Measurements from ENCODE around the gene RGPD6. TPM values are rescaled to one million over a fixed set of nuclear protein-coding genes. Genes with fewer than 3 reads are reported as not detected.
"Not testable (repeated sequence)": the region's sequence is repeated elsewhere in the genome, so short reads cannot be mapped to it uniquely, and the experiment has no call there.

Gene RGPD6
- 9.8 and 14.7 TPM in 2 replicates for total RNA-seq (2014; rRNA removed; shearing (Covaris generic))
- 5.2 and 8.8 TPM in 2 replicates for polyA plus RNA-seq (2015; cell fraction: cytosol; rRNA removed)
- polyA plus RNA-seq (2015; cell fraction: nucleus; rRNA removed): 35.8 and 39.2 TPM in 2 replicates

DNA sequence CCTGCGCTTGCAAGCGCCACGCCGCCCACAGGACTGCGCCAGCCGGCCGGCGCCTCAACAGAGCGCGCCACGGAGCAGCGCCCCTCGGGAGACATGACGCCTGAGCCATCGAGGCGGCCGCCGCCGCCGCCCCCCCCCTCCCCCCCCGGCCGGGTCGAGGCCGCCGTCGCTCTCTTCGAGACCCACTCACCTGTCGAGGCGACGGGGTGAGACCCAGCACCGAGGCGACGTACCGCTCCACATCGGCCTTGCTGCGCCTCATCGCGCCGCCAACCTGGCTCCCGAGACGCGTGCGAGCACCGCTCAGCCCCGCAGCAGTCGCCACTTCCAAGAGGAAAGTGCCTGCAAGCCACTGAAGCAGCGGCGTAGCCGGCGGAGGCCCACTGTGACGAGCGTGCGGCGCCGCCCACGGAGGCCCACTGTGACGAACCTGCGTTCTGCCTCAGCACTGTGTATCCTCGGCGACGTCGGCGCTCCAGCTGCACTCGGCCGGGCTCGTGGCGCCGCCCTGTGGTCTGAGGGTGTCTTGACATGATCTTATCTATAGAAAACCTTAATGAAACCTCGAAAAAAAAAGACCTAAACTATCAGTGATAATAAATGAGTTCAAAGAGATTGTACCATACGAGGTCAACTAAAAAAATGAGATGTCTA lies at the start of gene RGPD6:
TSS of gene RGPD6 (minus strand) at position 460 of the 654 bp plus-strand sequence. CDS start at position 262, 198 bp downstream.
- not testable (repeated sequence) for DNase-seq (ENCODE audit: low read depth)

- DNase-seq (ENCODE audit: low read depth): not testable (repeated sequence)
Observed at GRCh38 chr2:110619326-110619939, 42.4 kb upstream of the RGPD6 start.

- DNase-seq (ENCODE audit: low read depth): not testable (repeated sequence)
Observed at GRCh38 chr2:110613927-110614326, 36.9 kb upstream of the RGPD6 start.

DNA sequence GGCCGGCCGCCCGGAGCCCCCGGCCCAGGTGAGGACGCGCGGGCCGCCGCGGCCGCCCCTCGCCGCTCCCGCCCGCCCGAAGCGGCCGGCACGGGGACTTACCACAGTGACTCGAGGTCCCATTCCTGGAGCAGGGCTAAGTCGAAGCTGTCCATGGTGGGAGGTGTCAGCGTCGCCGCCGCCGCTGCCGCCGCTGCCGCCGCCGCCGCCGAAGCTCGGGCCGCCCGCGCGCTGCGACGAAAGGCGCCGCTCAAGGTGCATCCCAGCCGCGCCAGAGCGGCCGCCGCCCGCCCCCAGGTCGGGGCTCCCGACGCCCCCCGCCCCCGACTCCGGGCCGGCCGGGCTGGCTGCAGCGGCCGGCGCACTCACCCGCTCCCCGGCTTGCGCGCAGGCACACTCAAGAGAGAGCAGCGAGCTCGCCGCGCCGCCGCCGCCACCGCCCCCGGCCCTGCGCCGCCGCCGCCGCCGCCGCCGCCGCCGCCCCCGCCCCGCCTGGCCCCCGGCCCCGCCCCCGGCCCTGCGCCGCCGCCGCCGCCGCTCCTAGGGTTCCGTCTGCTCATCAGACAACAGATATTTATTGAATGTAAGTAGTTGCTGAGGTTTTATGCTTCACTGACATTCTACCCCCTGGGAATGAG lies 33.7 kb upstream of the RGPD6 start:
- DNase-seq (ENCODE audit: low read depth): not testable (repeated sequence)

GRCh38 chr2:110609843-110610612 lies 33.0 kb upstream of the RGPD6 start:
- DNase-seq (ENCODE audit: low read depth): not testable (repeated sequence)

- not testable (repeated sequence) for DNase-seq (ENCODE audit: low read depth)
Observed at GRCh38 chr2:110608788-110609502, 31.9 kb upstream of the RGPD6 start.

DNA sequence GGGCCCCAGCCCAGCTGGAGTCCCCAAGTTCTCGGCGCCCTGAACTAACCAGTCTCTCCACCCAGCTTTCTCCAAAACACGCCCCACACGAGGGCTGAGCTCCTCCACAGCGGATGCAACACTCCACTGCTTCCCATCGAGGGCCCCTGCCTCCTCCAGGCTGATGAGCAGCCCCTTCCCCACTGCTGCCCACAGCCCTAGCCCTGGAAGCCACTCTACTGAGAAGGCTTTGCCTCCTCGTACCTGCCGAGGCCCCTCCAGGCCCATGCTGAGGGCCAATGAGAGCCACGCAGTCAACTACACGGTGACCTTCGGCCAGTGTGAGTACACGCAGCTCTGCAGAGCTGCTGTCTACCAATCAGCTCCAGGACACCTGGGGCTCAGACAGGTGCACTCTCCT lies 28.0 kb upstream of the RGPD6 start:
- DNase-seq (ENCODE audit: low read depth): not testable (repeated sequence)

DNA sequence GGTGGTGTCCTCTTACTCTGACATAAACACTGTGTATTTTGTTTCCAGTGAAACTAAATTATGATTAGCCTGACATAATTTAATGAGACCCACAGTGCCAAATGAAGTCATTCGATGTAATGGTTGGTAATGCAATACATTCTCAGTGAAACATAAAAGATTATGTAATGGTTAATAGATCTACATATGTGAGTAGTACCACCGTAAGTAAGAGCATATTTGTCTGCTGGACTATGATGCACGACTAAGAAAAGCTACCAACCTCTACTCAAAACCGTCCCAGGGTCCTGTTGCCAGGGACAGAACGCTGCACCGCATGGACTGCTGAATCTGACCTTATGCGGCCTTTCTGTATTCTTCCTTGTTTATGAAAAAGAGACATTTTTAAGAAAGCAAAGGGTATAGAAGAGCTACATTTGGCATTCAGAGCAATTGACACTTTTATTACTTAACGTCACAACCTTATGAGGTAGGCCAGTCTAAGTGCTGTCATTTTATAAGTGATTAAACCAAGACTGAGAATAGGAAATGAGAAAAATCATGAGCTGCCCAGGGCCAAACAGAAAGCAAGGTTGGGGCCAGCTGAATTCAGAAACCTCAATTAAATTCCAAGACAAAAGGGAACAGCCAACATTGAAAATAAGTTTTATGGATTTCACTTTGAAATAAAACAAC lies 27.0 kb upstream of the RGPD6 start:
- DNase-seq (ENCODE audit: low read depth): not testable (repeated sequence)

DNA sequence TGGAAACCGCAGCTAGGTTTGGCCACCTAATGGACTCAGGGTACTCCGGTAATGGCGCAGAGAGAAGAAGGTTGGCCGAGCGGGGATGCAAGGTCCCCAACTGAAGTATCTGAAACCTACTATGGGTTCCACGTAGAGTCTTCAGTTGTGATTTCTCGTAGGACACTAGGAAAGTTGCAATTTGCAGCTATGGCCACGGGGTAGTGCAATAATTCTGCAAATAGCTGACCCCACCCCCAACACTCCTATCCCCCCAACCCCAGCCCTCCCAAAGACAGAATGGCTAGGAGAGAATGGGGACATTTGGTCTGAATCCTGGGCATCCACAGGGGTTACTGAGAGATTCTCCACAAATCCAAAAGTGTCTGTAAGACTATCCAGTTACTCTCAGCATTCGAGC lies 25.1 kb upstream of the RGPD6 start:
- not testable (repeated sequence) for DNase-seq (ENCODE audit: low read depth)

DNA sequence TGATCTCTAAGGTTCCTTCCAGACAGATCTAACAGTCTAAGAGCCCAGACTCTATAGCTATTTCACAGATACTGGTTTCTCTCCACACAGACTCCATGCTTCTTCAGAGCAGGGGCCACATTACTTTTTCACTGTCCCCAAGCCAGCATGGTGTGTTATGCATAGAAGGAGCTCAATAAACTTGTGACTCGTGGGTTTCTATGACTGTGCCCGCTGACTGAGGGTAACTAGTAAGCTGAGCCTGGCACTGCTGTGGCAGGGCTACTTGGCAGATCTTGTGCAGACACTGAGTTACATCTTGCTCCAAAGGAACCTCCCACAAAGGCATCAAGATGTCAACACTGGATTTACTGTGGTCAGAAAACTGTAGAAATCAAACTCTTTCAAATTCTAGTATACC lies 15.0 kb upstream of the RGPD6 start:
- not testable (repeated sequence) for DNase-seq (ENCODE audit: low read depth)

- DNase-seq (ENCODE audit: low read depth): not testable (repeated sequence)
Observed at GRCh38 chr2:110589677-110590330, 12.8 kb upstream of the RGPD6 start.

DNA sequence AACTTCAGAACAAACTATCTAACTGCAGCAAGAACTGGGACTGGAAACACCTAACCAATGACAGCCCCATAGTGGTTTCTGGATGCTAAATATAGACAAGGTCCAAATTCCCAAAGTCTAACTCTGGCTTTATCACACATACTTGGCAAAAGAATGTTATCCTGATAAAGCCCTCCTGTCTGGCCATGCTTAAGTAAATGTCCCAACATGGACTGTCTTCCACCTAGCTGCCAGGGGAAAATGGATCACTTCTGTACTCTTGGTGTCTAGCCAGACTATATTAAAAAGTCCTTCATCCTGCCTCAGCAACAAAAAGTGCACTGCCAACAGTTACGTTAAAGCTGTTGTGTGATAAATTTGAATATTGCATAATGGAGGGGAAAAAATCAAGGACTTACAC lies 11.5 kb upstream of the RGPD6 start:
- not testable (repeated sequence) for DNase-seq (ENCODE audit: low read depth)

GRCh38 chr2:110579216-110579965 lies 2.4 kb upstream of the RGPD6 start:
- not testable (repeated sequence) for DNase-seq (ENCODE audit: low read depth)

GRCh38 chr2:110578429-110578828 lies 1.4 kb upstream of the RGPD6 start:
- DNase-seq (ENCODE audit: low read depth): not testable (repeated sequence)

GRCh38 chr2:110499755-110500377 lies 77.2 kb downstream of the RGPD6 start:
- DNase-seq (ENCODE audit: low read depth): not testable (repeated sequence)

DNA sequence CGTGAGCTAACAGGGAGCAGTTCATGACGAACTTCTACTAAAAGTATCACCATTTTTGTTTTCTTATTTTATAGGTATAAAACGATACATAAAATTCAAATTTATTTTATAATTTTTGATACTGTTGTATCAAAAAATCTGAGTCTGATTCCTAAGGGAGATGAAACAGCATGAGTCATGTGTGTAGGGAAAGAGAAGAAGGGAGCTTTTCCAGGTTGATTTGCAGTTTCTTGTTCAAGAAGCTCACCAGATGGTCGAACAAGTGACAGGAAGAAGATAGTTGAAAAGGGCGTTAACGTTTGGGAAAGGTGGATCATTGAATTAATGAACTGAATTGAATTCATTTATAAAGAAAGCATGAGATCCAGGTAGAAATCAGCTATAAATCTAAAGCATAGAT lies 81.0 kb downstream of the RGPD6 start:
- not testable (repeated sequence) for DNase-seq (ENCODE audit: low read depth)

GRCh38 chr2:110494488-110494887 lies 82.5 kb downstream of the RGPD6 start:
- not testable (repeated sequence) for DNase-seq (ENCODE audit: low read depth)

DNA sequence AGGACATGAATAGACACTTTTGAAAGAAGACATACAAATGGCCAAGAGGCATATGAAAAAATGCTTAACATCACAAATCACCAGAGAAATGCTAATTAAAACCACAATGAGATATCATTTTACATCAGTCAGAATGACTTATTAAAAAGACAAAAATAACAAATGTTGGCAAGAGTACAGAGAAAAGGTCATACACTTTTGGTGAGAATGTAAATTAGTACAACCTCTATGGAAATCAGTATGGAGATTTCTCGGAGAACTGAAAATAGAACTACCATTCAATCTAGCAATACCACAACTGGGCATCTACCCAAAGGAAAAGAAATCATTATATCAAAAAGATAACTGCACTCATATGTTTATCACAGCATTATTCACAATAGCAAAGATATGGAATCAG lies 88.0 kb downstream of the RGPD6 start:
- DNase-seq (ENCODE audit: low read depth): not testable (repeated sequence)

Measured in HT1080 (cell line).